Kidney (tissue), 22 donors: ENCODE results near the gene PKIG. TPM values are rescaled to one million over a fixed set of nuclear protein-coding genes. Genes with fewer than 3 reads are reported as not detected.

Experiments used
- DNase-seq, 5 donors: peaks; one replicate each; pipeline ENCODE4 v3.0.0-alpha.2; 2013 to 2020
- FAIRE-seq: peaks from 2 replicates; lab custom pipeline; 2012; peaks lifted over from hg19 to GRCh38; lab: Jason Lieb, UNC
- H3K27ac ChIP-seq, 2 donors: one replicate each; pipeline ENCODE4 v1.7.0; 2013; ENCODE audit warnings: low read depth in 2 of 2, low read length in 2 of 2, inconsistent platforms in 1 of 2
- H3K27me3 ChIP-seq: one replicate; pipeline ENCODE4 v1.7.1; 2013; ENCODE audit warnings: low read length, inconsistent platforms; ENCODE audit not compliant: control insufficient read depth, insufficient read depth
- H3K36me3 ChIP-seq, 3 donors: one replicate each; pipeline versions ENCODE4 v1.7.0 to v1.7.1; 2013; ENCODE audit warnings: low read length in 3 of 3, control low read depth in 1 of 3, inconsistent platforms in 1 of 3; ENCODE audit not compliant: insufficient read depth in 3 of 3, control insufficient read depth in 2 of 3
- H3K4me1 ChIP-seq, 3 donors: one replicate each; pipeline versions ENCODE4 v1.7.0 to v1.7.1; 2013; ENCODE audit warnings: low read length in 3 of 3, inconsistent platforms in 1 of 3, low read depth in 1 of 3; ENCODE audit not compliant: control insufficient read depth in 2 of 3, insufficient read depth in 2 of 3
- H3K4me3 ChIP-seq, 3 donors: one replicate each; pipeline versions ENCODE4 v1.7.0 to v1.8.1; 2013; ENCODE audit warnings: low read length in 3 of 3, control low read depth in 1 of 3, inconsistent platforms in 1 of 3
- H3K9ac ChIP-seq, 3 donors: one replicate each; pipeline versions ENCODE4 v1.7.0 to v1.7.1; 2013; ENCODE audit warnings: low read length in 3 of 3, control low read depth in 1 of 3, inconsistent platforms in 1 of 3
- H3K9me3 ChIP-seq, 3 donors: one replicate each; pipeline versions ENCODE4 v1.7.0 to v1.7.1; 2013; ENCODE audit warnings: low read length in 3 of 3, control low read depth in 1 of 3, inconsistent platforms in 1 of 3; ENCODE audit not compliant: control insufficient read depth in 2 of 3, insufficient read depth in 1 of 3
- CTCF ChIP-seq: IDR thresholded peaks from 3 replicates; pipeline ENCODE4 v1.5.1; 2012; ENCODE audit warnings: mild to moderate bottlenecking, moderate library complexity, borderline replicate concordance; ENCODE audit not compliant: insufficient read depth; ENCODE audit errors: extremely low read depth
- intact Hi-C: fragments of 100-400 bp; cut with DNase I; formaldehyde crosslinking; loops from one replicate; pipeline ENCODE4 v1.11.1; 2022
- long read RNA-seq, 10 donors: library from polyadenylated mRNA in 1 of 10; unstranded in 1 of 10; transcript quantifications; one replicate each; pipeline ENCODE4 v2.0.0 and lab custom pipeline, GENCODE V29; 2021 to 2026
- polyA plus RNA-seq: library from polyadenylated mRNA; stranded (reverse); fragments of 350-450 nt; fragmentation: Illumina TruSeq; extraction: RNeasy Lipid Tissue Mini Kit (QIAGEN cat#74804); gene quantifications from one replicate; pipeline ENCODE4 v1.2.3, GENCODE V29; 2014; ENCODE audit warnings: low read depth, low replicate concordance; ENCODE audit not compliant: insufficient read depth
- total RNA-seq: library from RNA; stranded (reverse); fragmentation: NEBNext Ultra II Directional; extraction: Animal tissue kit (Norgen Biotek cat#: 25700); gene quantifications from one replicate; pipeline ENCODE4 v1.2.1, GENCODE V29; 2021
- donor health status: control.
- donor health status: control.
- donor health status: control.
- donor health status: control.
- donor health status: control.
- donor health status: DM: yes; HTN: yes; CAD: no.
- donor health status: Normal renal cell carcinoma (clear cell type).

Gene PKIG
- total RNA-seq, result 71.1 TPM
- polyA plus RNA-seq, result 150 TPM
- long read RNA-seq, donor 1, transcript PKIG-202 (4 exons, 1,180 nt), result minor isoform, 9 of 34 reads
- long read RNA-seq, donor 1, transcript PKIG-207 (4 exons, 1,191 nt), result major isoform, 22 of 34 reads
- long read RNA-seq, donor 1, partial matches to known transcripts, result 0 of 34 reads
- long read RNA-seq, donor 1, other reads (novel, unspliced or antisense), result 0 of 34 reads
- long read RNA-seq, donor 2, transcript PKIG-202 (4 exons, 1,180 nt), result minor isoform, 12 of 38 reads
- long read RNA-seq, donor 2, transcript PKIG-207 (4 exons, 1,191 nt), result major isoform, 24 of 38 reads
- long read RNA-seq, donor 2, partial matches to known transcripts, result 0 of 38 reads
- long read RNA-seq, donor 2, other reads (novel, unspliced or antisense), result 0 of 38 reads
- long read RNA-seq, donor 3, transcript PKIG-207 (4 exons, 1,191 nt), result major isoform, 42 of 45 reads
- long read RNA-seq, donor 3, partial matches to known transcripts, result 0 of 45 reads
- long read RNA-seq, donor 3, other reads (novel, unspliced or antisense), result 0 of 45 reads
- long read RNA-seq, donor 4, transcript PKIG-207 (4 exons, 1,191 nt), result major isoform, 29 of 35 reads
- long read RNA-seq, donor 4, partial matches to known transcripts, result 0 of 35 reads
- long read RNA-seq, donor 4, other reads (novel, unspliced or antisense), result 0 of 35 reads
- long read RNA-seq, donor 5, partial matches to known transcripts, result 0 of 4 reads
- long read RNA-seq, donor 5, other reads (novel, unspliced or antisense), result 0 of 4 reads
- long read RNA-seq, donor 6, transcript PKIG-202 (4 exons, 1,180 nt), result minor isoform, 10 of 65 reads
- long read RNA-seq, donor 6, transcript PKIG-207 (4 exons, 1,191 nt), result major isoform, 33 of 65 reads
- long read RNA-seq, donor 6, partial matches to known transcripts, result 19 of 65 reads
- long read RNA-seq, donor 6, other reads (novel, unspliced or antisense), result 0 of 65 reads
- long read RNA-seq, donor 7, transcript PKIG-207 (4 exons, 1,191 nt), result major isoform, 32 of 62 reads
- long read RNA-seq, donor 7, transcript PKIG-202 (4 exons, 1,180 nt), result minor isoform, 12 of 62 reads
- long read RNA-seq, donor 7, partial matches to known transcripts, result 11 of 62 reads
- long read RNA-seq, donor 7, other reads (novel, unspliced or antisense), result 6 of 62 reads
- long read RNA-seq, donor 8, transcript PKIG-207 (4 exons, 1,191 nt), result major isoform, 21 of 47 reads
- long read RNA-seq, donor 8, transcript PKIG-202 (4 exons, 1,180 nt), result minor isoform, 5 of 47 reads
- long read RNA-seq, donor 8, partial matches to known transcripts, result 15 of 47 reads
- long read RNA-seq, donor 8, other reads (novel, unspliced or antisense), result 0 of 47 reads
- long read RNA-seq, donor 9, transcript PKIG-207 (4 exons, 1,191 nt), result major isoform, 21 of 33 reads
- long read RNA-seq, donor 9, partial matches to known transcripts, result 5 of 33 reads
- long read RNA-seq, donor 9, other reads (novel, unspliced or antisense), result 0 of 33 reads
- long read RNA-seq, donor 10, transcript PKIG-207 (4 exons, 1,191 nt), result major isoform, 13 of 17 reads
- long read RNA-seq, donor 10, partial matches to known transcripts, result 0 of 17 reads
- long read RNA-seq, donor 10, other reads (novel, unspliced or antisense), result 0 of 17 reads

DNA sequence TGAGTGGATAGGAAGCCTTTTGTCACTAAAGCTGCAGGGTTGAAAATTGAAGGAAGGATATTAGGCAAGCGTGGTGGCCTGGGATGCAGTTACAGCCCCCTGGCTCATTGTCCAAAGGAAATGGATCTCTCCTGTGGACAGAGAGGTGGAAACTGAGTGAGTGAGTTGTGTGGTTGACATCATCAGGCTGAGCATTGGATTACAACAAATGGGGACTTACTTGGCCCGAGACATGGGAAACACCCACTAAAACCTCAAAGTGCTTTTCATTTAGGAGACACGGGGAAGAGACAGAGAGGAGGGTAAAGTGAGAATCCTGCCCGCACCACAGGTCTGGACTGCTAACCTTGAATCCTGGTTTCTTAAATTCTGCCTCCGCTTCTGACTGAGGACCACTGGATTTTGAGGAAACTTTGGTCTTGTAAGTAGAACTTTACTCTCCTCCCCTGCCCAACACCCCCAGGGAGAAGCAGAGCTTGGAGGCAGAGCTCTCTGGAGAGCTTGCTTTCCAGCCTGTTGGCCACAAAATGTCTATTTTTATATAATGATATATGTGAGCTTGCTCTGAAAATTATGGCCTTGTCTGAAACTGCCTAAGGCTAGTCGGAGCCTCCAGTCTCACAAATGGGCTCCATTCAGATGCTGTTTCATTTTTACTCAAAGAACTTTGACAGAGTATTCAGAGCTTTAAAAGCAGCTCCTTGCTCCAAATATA lies at the start of gene PKIG:
TSS of gene PKIG (plus strand) at position 269 of the 715 bp plus-strand sequence. CDS start 31,978 bp downstream, outside the sequence.
- DNase-seq (peak in 3 of 5 donors; percentile 43 to 84 (median 69)), FAIRE-seq (no peak)
- no peaks in the 10 kb centered on the region for H3K27me3 ChIP-seq
- peak within 1 kb of the TSS; percentile 72 to 87 for H3K27ac ChIP-seq
- intact Hi-C loops, result no loop called here
- TF ChIP-seq CTCF, result no peak
- no peaks in the 10 kb centered on the region for H3K36me3 ChIP-seq
- peak within 1 kb of the TSS; percentile 33 to 60 (median 46) for H3K4me3 ChIP-seq
- H3K9ac ChIP-seq, result peak within 1 kb of the TSS; percentile 7 to 51 (median 9)
- H3K4me1 ChIP-seq, result peaks cover 0 to 29% (median 16%) of the 10 kb centered on the region in 3 donors
- H3K9me3 ChIP-seq, result no peaks in the 10 kb centered on the region

DNA sequence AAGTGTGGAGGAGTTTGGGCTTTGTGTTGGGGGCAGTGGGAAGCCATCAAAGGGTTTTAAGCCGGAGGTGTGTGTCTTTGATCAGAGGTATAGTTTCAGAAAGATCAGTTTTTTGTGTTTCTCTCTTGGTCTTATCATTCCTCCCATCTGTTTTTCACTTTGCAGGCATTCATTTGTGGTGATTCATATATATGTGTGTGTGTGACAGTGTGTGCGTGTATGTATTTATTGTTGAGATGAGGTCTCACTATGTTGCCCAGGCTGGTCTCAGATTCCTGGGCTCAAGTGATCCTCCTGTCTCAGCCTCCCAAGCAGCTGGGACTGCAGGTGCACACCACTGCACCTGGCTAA lies 49.4 kb upstream of the PKIG start:
- Histone ChIP-seq H3K4me1 (peaks cover 0 to 4% (median 0%) of the 10 kb centered on the region in 3 donors), H3K4me3 (peak overlapping the region in 2 of 3 donors; percentile 66 to 90), H3K36me3 (no peaks in the 10 kb centered on the region), H3K9ac (peak overlapping the region in 2 of 3 donors; percentile 39 to 93), H3K27ac (peak overlapping the region; percentile 57 to 79), H3K27me3 (no peaks in the 10 kb centered on the region), H3K9me3 (no peaks in the 10 kb centered on the region)
- no peak for TF ChIP-seq CTCF
- DNase-seq, result no peak
- FAIRE-seq, result no peak
- intact Hi-C loops, result no loop called here

DNA sequence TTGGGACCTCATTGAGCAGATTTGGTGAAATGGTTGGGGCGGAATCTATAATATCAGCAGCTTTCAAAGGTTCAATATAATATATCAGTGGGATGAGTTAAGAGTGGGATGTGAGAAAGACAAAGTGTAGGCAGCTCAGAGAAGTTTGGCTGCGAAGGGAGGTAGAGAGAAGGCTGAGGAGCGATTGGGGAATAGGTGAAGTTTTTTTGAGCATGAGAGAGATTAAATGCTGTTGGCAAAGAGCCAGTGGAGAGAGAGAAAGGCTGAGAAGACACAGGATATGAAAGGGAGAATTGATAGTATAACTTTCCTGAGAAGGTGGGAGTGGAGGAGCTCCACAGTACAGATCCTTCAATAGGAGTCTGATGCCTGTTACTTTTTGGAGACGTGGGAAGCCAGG lies 48.5 kb upstream of the PKIG start:
- DNase-seq, result no peak
- TF ChIP-seq CTCF, result no peak
- H3K36me3 ChIP-seq, result no peaks in the 10 kb centered on the region
- H3K27ac ChIP-seq, result no peak overlapping the region
- no peaks in the 10 kb centered on the region for H3K9me3 ChIP-seq
- intact Hi-C loops, result no loop called here
- no peak overlapping the region for H3K4me3 ChIP-seq
- no peak for FAIRE-seq
- H3K27me3 ChIP-seq, result no peaks in the 10 kb centered on the region
- H3K9ac ChIP-seq, result no peak overlapping the region
- peaks cover 0 to 4% (median 0%) of the 10 kb centered on the region in 3 donors for H3K4me1 ChIP-seq
